SK-N-SH (cell line): ENCODE results near the gene STX19. TPM values are rescaled to one million over a fixed set of nuclear protein-coding genes. Genes with fewer than 3 reads are reported as not detected.

Source experiments
- CTCF ChIA-PET: fragments of 300-600, 350-600 bp; formaldehyde crosslinking; extraction: SDS; loops from one replicate; lab custom pipeline; 2021; lab: Yijun Ruan, JAX
- POLR2A ChIA-PET: fragments of 350-600 bp; sonication (Branson Sonifier 250); formaldehyde crosslinking; extraction: SDS; loops from one replicate; lab custom pipeline; 2020; ENCODE audit warnings: antibody characterized with exemption, inconsistent platforms; lab: Yijun Ruan, JAX
- DNase-seq: peaks from one replicate; pipeline ENCODE4 v3.0.0; 2012
- H2AFZ ChIP-seq: fragments of 200-600 bp; sonication (generic); 2 replicates; pipeline ENCODE4 v1.8.1; 2016; ENCODE audit warnings: antibody characterized with exemption, mild to moderate bottlenecking, low read depth
- H3F3A ChIP-seq: fragments of 200-600 bp; sonication (generic); replicated peaks from 2 replicates; pipeline ENCODE3; 2016; ENCODE audit warnings: antibody characterized with exemption, mild to moderate bottlenecking; ENCODE audit not compliant: insufficient read depth
- H3K27ac ChIP-seq, 2 experiments: fragments of 200-500 bp in 1 of 2; fragments of 200-600 bp in 1 of 2; sonication (Bioruptor generic) in 1 of 2; sonication (generic), shearing (Covaris generic) in 1 of 2; 2 replicates each; pipeline versions ENCODE4 v1.5.1 to v1.6.1; 2014 to 2016; ENCODE audit warnings: low read depth in 2 of 2, inconsistent platforms in 1 of 2, low read length in 1 of 2, mild to moderate bottlenecking in 1 of 2, mixed read lengths in 1 of 2
- H3K27me3 ChIP-seq: fragments of 200-600 bp; sonication (generic), shearing (Covaris generic); 2 replicates; pipeline ENCODE4 v1.6.1; 2016; ENCODE audit warnings: mixed run types; ENCODE audit not compliant: insufficient read depth
- H3K36me3 ChIP-seq, 2 experiments: fragments of 200-500 bp in 1 of 2; fragments of 200-600 bp in 1 of 2; sonication (Bioruptor generic) in 1 of 2; sonication (generic) in 1 of 2; replicated peaks in 1 of 2; 2 replicates each; pipeline versions ENCODE3 to v1.5.1; 2014 to 2016; ENCODE audit warnings: low read length in 1 of 2, mild to moderate bottlenecking in 1 of 2; ENCODE audit not compliant: insufficient read depth in 2 of 2, control insufficient read depth in 1 of 2
- H3K4me1 ChIP-seq, 2 experiments: fragments of 200-500 bp in 1 of 2; fragments of 200-600 bp in 1 of 2; sonication (Bioruptor generic) in 1 of 2; sonication (generic), shearing (Covaris generic) in 1 of 2; 2 replicates each; pipeline versions ENCODE4 v1.5.1 to v1.6.1; 2014 to 2016; ENCODE audit warnings: low read depth in 1 of 2, low read length in 1 of 2, mixed run types in 1 of 2; ENCODE audit not compliant: insufficient read depth in 2 of 2, control insufficient read depth in 1 of 2
- H3K4me2 ChIP-seq: fragments of 200-600 bp; sonication (generic), shearing (Covaris generic); 2 replicates; pipeline ENCODE4 v1.6.1; 2017; ENCODE audit warnings: mixed run types
- H3K4me3 ChIP-seq, 2 experiments: fragments of 200-500 bp in 1 of 2; fragments of 200-600 bp in 1 of 2; sonication (Bioruptor generic) in 1 of 2; sonication (generic), shearing (Covaris generic) in 1 of 2; 2 replicates each; pipeline versions ENCODE4 v1.5.1 to v1.8.1; 2014 to 2016; ENCODE audit warnings: low read depth in 2 of 2, inconsistent platforms in 1 of 2, low read length in 1 of 2, mild to moderate bottlenecking in 1 of 2, mixed read lengths in 1 of 2, moderate library complexity in 1 of 2
- H3K79me2 ChIP-seq: fragments of 200-600 bp; sonication (generic); 2 replicates; pipeline ENCODE4 v1.8.1; 2017; ENCODE audit warnings: mild to moderate bottlenecking; ENCODE audit not compliant: insufficient read depth
- H3K9ac ChIP-seq: fragments of 200-600 bp; sonication (generic); 2 replicates; pipeline ENCODE4 v1.6.1; 2017; ENCODE audit warnings: mixed run types
- H3K9me2 ChIP-seq: fragments of 200-600 bp; sonication (generic); 2 replicates; pipeline ENCODE4 v1.6.1; 2017; ENCODE audit warnings: mixed run types
- H3K9me3 ChIP-seq: fragments of 200-600 bp; sonication (generic); 2 replicates; pipeline ENCODE4 v1.6.1; 2017; ENCODE audit warnings: mixed run types, mild to moderate bottlenecking, moderate library complexity
- H4K20me1 ChIP-seq: fragments of 200-600 bp; sonication (generic); 2 replicates; pipeline ENCODE4 v1.6.1; 2017; ENCODE audit warnings: mild to moderate bottlenecking, mixed run types; ENCODE audit not compliant: insufficient read depth
- CHD2 ChIP-seq: fragments of 150-350 bp; IDR thresholded peaks from 2 replicates; pipeline ENCODE4 v1.6.1; 2018; ENCODE audit warnings: low read length; ENCODE audit not compliant: partially characterized antibody
- EP300 ChIP-seq, 2 experiments: IDR thresholded peaks; 2 replicates each; pipeline versions ENCODE4 v1.4.0 to v1.6.1; 2012; ENCODE audit warnings: borderline replicate concordance in 1 of 2, low read depth in 1 of 2, low read length in 1 of 2
- EZH2phosphoT487 ChIP-seq: fragments of 200-600 bp; sonication (generic); IDR thresholded peaks from 2 replicates; pipeline ENCODE4 v1.6.1; 2017; ENCODE audit warnings: low read depth, mixed run types, mild to moderate bottlenecking, antibody characterized with exemption, moderate library complexity, borderline replicate concordance
- FOXJ3 ChIP-seq: sonication (generic); formaldehyde crosslinking; IDR thresholded peaks from 2 replicates; pipeline ENCODE4 v1.5.1; 2020; ENCODE audit warnings: mild to moderate bottlenecking, missing genetic modification reagents
- JUND ChIP-seq: IDR thresholded peaks from 2 replicates; pipeline ENCODE4 v1.4.0; 2012
- MEF2A ChIP-seq: IDR thresholded peaks from 2 replicates; pipeline ENCODE4 v1.4.0; 2012; ENCODE audit warnings: low read depth, borderline replicate concordance
- NRF1 ChIP-seq: IDR thresholded peaks from 2 replicates; pipeline ENCODE4 v1.6.1; 2012; ENCODE audit warnings: low read depth, mild to moderate bottlenecking, low read length
- RAD21 ChIP-seq: IDR thresholded peaks from 2 replicates; pipeline ENCODE4 v1.6.1; 2012; ENCODE audit warnings: mild to moderate bottlenecking, low read length
- RFX5 ChIP-seq: IDR thresholded peaks from 2 replicates; pipeline ENCODE4 v1.6.1; 2012; ENCODE audit warnings: mild to moderate bottlenecking, improper control_type of control experiment, low read length
- SIN3A ChIP-seq: IDR thresholded peaks from 2 replicates; pipeline ENCODE4 v1.6.1; 2012; ENCODE audit warnings: low read depth, mild to moderate bottlenecking, low read length, moderate library complexity, borderline replicate concordance
- SMC3 ChIP-seq: IDR thresholded peaks from 2 replicates; pipeline ENCODE4 v1.6.1; 2012; ENCODE audit warnings: low read depth, low read length, improper control_type of control experiment
- TAF1 ChIP-seq: IDR thresholded peaks from 2 replicates; pipeline ENCODE4 v1.6.1; 2012; ENCODE audit warnings: low read depth, mild to moderate bottlenecking, low read length, moderate library complexity, borderline replicate concordance
- TCF12 ChIP-seq: IDR thresholded peaks from 2 replicates; pipeline ENCODE4 v1.4.0; 2012
- TEAD4 ChIP-seq: IDR thresholded peaks from 2 replicates; pipeline ENCODE4 v1.4.0; 2012; ENCODE audit warnings: mild to moderate bottlenecking, borderline replicate concordance; ENCODE audit not compliant: insufficient read depth
- WGBS: methylation state at CpG from one replicate; pipeline ENCODE4 v1.1.6; 2017; ENCODE audit warnings: low lambda C conversion rate; 5-methylcytosine and 5-hydroxymethylcytosine counted together
- polyA plus RNA-seq, 3 experiments: library from polyadenylated mRNA; depleted of rRNA; stranded (reverse); fragments of >200 nt; gene quantifications; 2 replicates each; pipeline ENCODE4 v1.2.3, GENCODE V29; 2012
- TF ChIP-seq, protein P1 (sequence below): fragments of 150-350 bp; IDR thresholded peaks from 2 replicates; pipeline ENCODE4 v1.6.1; 2016; ENCODE audit warnings: mild to moderate bottlenecking, low read depth, low read length
- TF ChIP-seq, protein P2 (sequence below): IDR thresholded peaks from 2 replicates; pipeline ENCODE4 v1.4.0; 2012; ENCODE audit warnings: low read depth, borderline replicate concordance
- TF ChIP-seq, protein P3 (sequence below): fragments of 200-600 bp; sonication (generic); IDR thresholded peaks from 2 replicates; pipeline ENCODE4 v1.6.1; 2017; ENCODE audit warnings: antibody characterized with exemption, mild to moderate bottlenecking, moderate library complexity

STX19 gene
- polyA plus RNA-seq, 1 of the 3 experiments (the other 2 are of a cell fraction), result not detected

DNA sequence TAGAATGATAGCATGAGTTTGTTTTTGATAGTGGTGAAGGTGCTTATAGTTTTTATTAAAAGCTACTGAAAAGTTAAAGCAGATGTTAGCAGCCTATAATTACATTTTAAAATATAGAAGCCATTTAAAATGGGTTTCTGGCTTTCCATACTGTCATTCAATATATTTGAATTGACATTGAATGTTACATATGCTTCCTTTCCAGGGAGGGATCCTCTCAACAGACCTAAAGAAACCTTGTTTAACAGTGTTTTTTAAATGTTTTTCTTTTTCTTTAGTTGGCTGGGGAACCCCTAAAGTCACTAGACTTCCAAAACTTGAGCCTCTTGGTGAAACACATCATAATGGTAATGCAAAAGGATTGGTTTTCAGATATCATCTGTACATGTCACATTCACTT, 22.1 kb upstream of the STX19 start:
- ChIA-PET POLR2A (interaction anchor here (1.6 kb wide), 1 partner anchor 12 kb away, joined by 7 read pairs; the partner anchor contains the start of genes DHFR2 and NSUN3), CTCF (interaction anchor here (1.2 to 1.4 kb wide), 3 partner anchors 14 to 50 kb away, joined by 3 to 8 read pairs (median 4); partner anchors contain the start of gene STX19)
- H3K9me2 ChIP-seq, result no peaks in the 10 kb centered on the region; the same call in 1 of the 2 replicates
- DNase-seq, result no peak
- no peaks in the 10 kb centered on the region; a peak in 1 of 4 replicates for H3K4me1 ChIP-seq
- no peak overlapping the region; a peak in 1 of 4 replicates for H3K27ac ChIP-seq
- no peaks in the 10 kb centered on the region for H3K27me3 ChIP-seq
- H4K20me1 ChIP-seq, result no peaks in the 10 kb centered on the region
- H3K9me3 ChIP-seq, result no peaks in the 10 kb centered on the region
- no peak overlapping the region for H2AFZ ChIP-seq
- peaks cover 4% of the 10 kb centered on the region for H3F3A ChIP-seq
- H3K9ac ChIP-seq, result no peak overlapping the region
- peaks cover 17 to 29% of the 10 kb centered on the region in 2 experiments for H3K36me3 ChIP-seq
- no peak overlapping the region for H3K4me2 ChIP-seq
- TF ChIP-seq TCF12, result no peak
- TF ChIP-seq EP300 (IDR thresholded peaks at IDR 0.05; ENCODE audit: borderline replicate concordance in 1 of 2, low read depth in 1 of 2, low read length in 1 of 2), result peak in 1 of 2 experiments; percentile 58; a peak in 1 of 4 replicates
- H3K79me2 ChIP-seq, result no peaks in the 10 kb centered on the region
- no peak overlapping the region for H3K4me3 ChIP-seq

DNA sequence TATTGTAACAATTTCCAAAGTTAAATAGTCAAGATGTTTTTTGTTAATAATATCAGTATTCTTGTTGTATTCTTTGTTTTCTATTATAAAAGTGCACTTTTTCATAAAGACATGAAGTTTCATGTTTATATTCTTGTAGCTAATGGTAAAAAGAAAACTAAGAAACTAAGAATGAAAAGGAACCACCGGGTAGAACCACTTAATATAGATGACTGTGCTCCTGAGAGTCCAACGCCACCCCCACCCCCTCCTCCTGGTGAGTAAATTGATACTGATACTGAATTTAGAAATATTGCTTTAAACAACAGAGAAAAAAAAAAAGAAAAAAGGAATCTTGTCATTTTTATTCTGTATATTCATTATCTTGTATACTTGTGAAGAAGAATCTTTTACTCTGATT, 20.9 kb upstream of the STX19 start:
- no peaks in the 10 kb centered on the region for H4K20me1 ChIP-seq
- WGBS, result 98% methylated on average over 2 of the region's 2 CpGs
- no peak overlapping the region for H3K4me2 ChIP-seq
- H3K36me3 ChIP-seq, result peaks cover 17 to 26% of the 10 kb centered on the region in 2 experiments
- POLR2A ChIA-PET, result no interaction called here
- H3K9me2 ChIP-seq, result no peaks in the 10 kb centered on the region; the same call in 1 of the 2 replicates
- TF ChIP-seq, protein P1, sequence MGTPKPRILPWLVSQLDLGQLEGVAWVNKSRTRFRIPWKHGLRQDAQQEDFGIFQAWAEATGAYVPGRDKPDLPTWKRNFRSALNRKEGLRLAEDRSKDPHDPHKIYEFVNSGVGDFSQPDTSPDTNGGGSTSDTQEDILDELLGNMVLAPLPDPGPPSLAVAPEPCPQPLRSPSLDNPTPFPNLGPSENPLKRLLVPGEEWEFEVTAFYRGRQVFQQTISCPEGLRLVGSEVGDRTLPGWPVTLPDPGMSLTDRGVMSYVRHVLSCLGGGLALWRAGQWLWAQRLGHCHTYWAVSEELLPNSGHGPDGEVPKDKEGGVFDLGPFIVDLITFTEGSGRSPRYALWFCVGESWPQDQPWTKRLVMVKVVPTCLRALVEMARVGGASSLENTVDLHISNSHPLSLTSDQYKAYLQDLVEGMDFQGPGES, result no peak
- TF ChIP-seq TEAD4 (no peak), MEF2A (no peak), NRF1 (no peak)
- TF ChIP-seq, all 33 proteins: peak for 0
- no peak overlapping the region for H3K27ac ChIP-seq
- no peak overlapping the region for H3K9ac ChIP-seq
- CTCF ChIA-PET, result interaction anchor here (0.6 to 2.1 kb wide), 2 partner anchors 12 to 131 kb away, joined by 3 to 9 read pairs; no protein-coding TSS in a partner anchor
- H3K9me3 ChIP-seq, result no peaks in the 10 kb centered on the region
- H3K79me2 ChIP-seq, result no peaks in the 10 kb centered on the region
- no peaks in the 10 kb centered on the region; a peak in 1 of 4 replicates for H3K4me1 ChIP-seq
- H3K4me3 ChIP-seq, result no peak overlapping the region
- no peaks in the 10 kb centered on the region for H3K27me3 ChIP-seq
- no peak overlapping the region for H2AFZ ChIP-seq
- H3F3A ChIP-seq, result peaks cover 4% of the 10 kb centered on the region
- DNase-seq, result no peak

DNA sequence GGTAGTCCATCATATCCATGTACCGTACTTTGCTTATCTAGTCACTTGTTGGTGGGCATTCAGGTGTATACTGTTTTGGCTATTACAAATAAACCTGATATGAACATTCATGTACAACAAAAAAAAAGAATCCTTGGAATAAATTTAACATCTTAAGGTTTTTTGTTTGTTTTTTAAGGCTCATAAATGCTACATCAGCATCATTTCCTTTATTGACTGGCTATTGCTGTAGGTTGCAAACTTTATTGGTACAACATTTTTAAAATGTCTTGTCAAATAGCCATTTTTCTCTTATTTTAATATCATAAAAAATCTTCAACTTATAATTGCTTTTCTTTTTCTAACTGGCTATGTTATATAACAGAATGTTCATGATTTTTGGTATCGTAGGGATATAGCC, 18.1 kb upstream of the STX19 start:
- Histone ChIP-seq H3K4me1 (no peaks in the 10 kb centered on the region; a peak in 1 of 4 replicates), H3K4me3 (no peak overlapping the region), H3K9me2 (no peaks in the 10 kb centered on the region; the same call in 1 of the 2 replicates), H3K4me2 (no peak overlapping the region), H3K27me3 (no peaks in the 10 kb centered on the region), H3F3A (peaks cover 14% of the 10 kb centered on the region), H3K27ac (no peak overlapping the region), H3K36me3 (peaks cover 7 to 17% of the 10 kb centered on the region in 2 experiments), H3K79me2 (no peaks in the 10 kb centered on the region), H4K20me1 (no peaks in the 10 kb centered on the region), H3K9me3 (no peaks in the 10 kb centered on the region), H2AFZ (no peak overlapping the region), H3K9ac (no peak overlapping the region)
- CTCF ChIA-PET, result no interaction called here
- POLR2A ChIA-PET, result no interaction called here
- WGBS, result over 99% methylated on average over 2 of the region's 2 CpGs
- no peak for DNase-seq
- TF ChIP-seq, protein P2, sequence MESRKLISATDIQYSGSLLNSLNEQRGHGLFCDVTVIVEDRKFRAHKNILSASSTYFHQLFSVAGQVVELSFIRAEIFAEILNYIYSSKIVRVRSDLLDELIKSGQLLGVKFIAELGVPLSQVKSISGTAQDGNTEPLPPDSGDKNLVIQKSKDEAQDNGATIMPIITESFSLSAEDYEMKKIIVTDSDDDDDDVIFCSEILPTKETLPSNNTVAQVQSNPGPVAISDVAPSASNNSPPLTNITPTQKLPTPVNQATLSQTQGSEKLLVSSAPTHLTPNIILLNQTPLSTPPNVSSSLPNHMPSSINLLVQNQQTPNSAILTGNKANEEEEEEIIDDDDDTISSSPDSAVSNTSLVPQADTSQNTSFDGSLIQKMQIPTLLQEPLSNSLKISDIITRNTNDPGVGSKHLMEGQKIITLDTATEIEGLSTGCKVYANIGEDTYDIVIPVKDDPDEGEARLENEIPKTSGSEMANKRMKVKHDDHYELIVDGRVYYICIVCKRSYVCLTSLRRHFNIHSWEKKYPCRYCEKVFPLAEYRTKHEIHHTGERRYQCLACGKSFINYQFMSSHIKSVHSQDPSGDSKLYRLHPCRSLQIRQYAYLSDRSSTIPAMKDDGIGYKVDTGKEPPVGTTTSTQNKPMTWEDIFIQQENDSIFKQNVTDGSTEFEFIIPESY, result no peak
- no peak for TF ChIP-seq EP300 (IDR thresholded peaks at IDR 0.05; ENCODE audit: borderline replicate concordance in 1 of 2, low read depth in 1 of 2, low read length in 1 of 2)
- no peak for TF ChIP-seq RAD21
- TF ChIP-seq NRF1, result no peak
- no peak for TF ChIP-seq RFX5
- no peak for TF ChIP-seq TAF1
- no peak for TF ChIP-seq JUND
- no peak for TF ChIP-seq SIN3A
- TF ChIP-seq FOXJ3 (CRISPR knock-in tag), result no peak
- TF ChIP-seq, protein P3, sequence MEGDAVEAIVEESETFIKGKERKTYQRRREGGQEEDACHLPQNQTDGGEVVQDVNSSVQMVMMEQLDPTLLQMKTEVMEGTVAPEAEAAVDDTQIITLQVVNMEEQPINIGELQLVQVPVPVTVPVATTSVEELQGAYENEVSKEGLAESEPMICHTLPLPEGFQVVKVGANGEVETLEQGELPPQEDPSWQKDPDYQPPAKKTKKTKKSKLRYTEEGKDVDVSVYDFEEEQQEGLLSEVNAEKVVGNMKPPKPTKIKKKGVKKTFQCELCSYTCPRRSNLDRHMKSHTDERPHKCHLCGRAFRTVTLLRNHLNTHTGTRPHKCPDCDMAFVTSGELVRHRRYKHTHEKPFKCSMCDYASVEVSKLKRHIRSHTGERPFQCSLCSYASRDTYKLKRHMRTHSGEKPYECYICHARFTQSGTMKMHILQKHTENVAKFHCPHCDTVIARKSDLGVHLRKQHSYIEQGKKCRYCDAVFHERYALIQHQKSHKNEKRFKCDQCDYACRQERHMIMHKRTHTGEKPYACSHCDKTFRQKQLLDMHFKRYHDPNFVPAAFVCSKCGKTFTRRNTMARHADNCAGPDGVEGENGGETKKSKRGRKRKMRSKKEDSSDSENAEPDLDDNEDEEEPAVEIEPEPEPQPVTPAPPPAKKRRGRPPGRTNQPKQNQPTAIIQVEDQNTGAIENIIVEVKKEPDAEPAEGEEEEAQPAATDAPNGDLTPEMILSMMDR, result no peak
- no peak for TF ChIP-seq EZH2phosphoT487
- no peak for TF ChIP-seq SMC3
- TF ChIP-seq CHD2, result no peak
